SIG-M5 treated with dmso at 0.1 percent for 504 hours (cell line): ENCODE results near the gene MAGI1.
"Not testable (repeated sequence)": the region's sequence is repeated elsewhere in the genome, so short reads cannot be mapped to it uniquely, and the experiment has no call there.

Source experiments
- DNase-seq: peaks from one replicate; lab custom pipeline; 2025; ENCODE audit not compliant: unreplicated experiment; lab: John Stamatoyannopoulos, UW

The MAGI1 gene

GRCh38 chr3:66041116-66041515, 2.4 kb upstream of the MAGI1 start:
- DNase-seq: no peak

GRCh38 chr3:66039590-66039887, 821 bp upstream of the MAGI1 start:
- no peak for DNase-seq

GRCh38 chr3:66038384-66038725, 363 bp downstream of the MAGI1 start:
- DNase-seq: no peak

- DNase-seq: no peak
Measured at GRCh38 chr3:66037986-66038369, 740 bp downstream of the MAGI1 start.

GRCh38 chr3:66037330-66037985, 1.3 kb downstream of the MAGI1 start:
- no peak for DNase-seq

- no peak for DNase-seq
Measured at GRCh38 chr3:66036586-66037148, 2.1 kb downstream of the MAGI1 start.

- DNase-seq: no peak
Measured at GRCh38 chr3:66035763-66036477, 2.8 kb downstream of the MAGI1 start.

- DNase-seq: no peak
Measured at GRCh38 chr3:66033241-66034138, 5.2 kb downstream of the MAGI1 start.

- no peak for DNase-seq
Measured at GRCh38 chr3:66031102-66031698, 7.5 kb downstream of the MAGI1 start.

GRCh38 chr3:66029443-66029842, 9.3 kb downstream of the MAGI1 start:
- no peak for DNase-seq

- no peak for DNase-seq
Measured at GRCh38 chr3:66029014-66029413, 9.7 kb downstream of the MAGI1 start.

GRCh38 chr3:66028457-66028856, 10.3 kb downstream of the MAGI1 start:
- DNase-seq: no peak

GRCh38 chr3:66027099-66027498, 11.6 kb downstream of the MAGI1 start:
- DNase-seq: not testable (repeated sequence)

GRCh38 chr3:66023738-66024385, 14.9 kb downstream of the MAGI1 start:
- DNase-seq: no peak

- no peak for DNase-seq
Measured at GRCh38 chr3:66023229-66023628, 15.5 kb downstream of the MAGI1 start.

GRCh38 chr3:66021731-66022131, 17.0 kb downstream of the MAGI1 start:
- DNase-seq: no peak

- no peak for DNase-seq
Measured at GRCh38 chr3:66019896-66020295, 18.8 kb downstream of the MAGI1 start.

- no peak for DNase-seq
Measured at GRCh38 chr3:66018057-66019033, 20.4 kb downstream of the MAGI1 start.

- DNase-seq: no peak
Measured at GRCh38 chr3:66017591-66017990, 21.1 kb downstream of the MAGI1 start.

GRCh38 chr3:66017084-66017483, 21.6 kb downstream of the MAGI1 start:
- DNase-seq: no peak
